Keratinocyte (primary cell): Measurements from ENCODE around the gene TAS2R46.

Experiments
- CTCF ChIP-seq, 3 experiments: IDR thresholded peaks in 1 of 3; conservative IDR thresholded peaks in 1 of 3; optimal IDR thresholded peaks in 1 of 3; 2 replicates in 2 of 3; 3 replicates in 1 of 3; pipeline versions ENCODE3 to v1.5.1; 2011; ENCODE audit warnings: low read length in 3 of 3, mild to moderate bottlenecking in 3 of 3, moderate library complexity in 2 of 3, control low read depth in 1 of 3, inconsistent platforms in 1 of 3; ENCODE audit not compliant: insufficient read depth in 2 of 3; ENCODE audit errors: extremely low read depth in 1 of 3
- EZH2 ChIP-seq: IDR thresholded peaks from one replicate; pipeline ENCODE4 v1.6.1; 2012; ENCODE audit warnings: inconsistent platforms, mild to moderate bottlenecking, low read length, moderate library complexity

GRCh38 chr12:11085419-11085818, 23.3 kb upstream of the TAS2R46 start:
- no peak for TF ChIP-seq CTCF (optimal IDR thresholded peaks at IDR 0.05 in 1 of 3, IDR thresholded peaks at IDR 0.05 in 1 of 3, conservative IDR thresholded peaks at IDR 0.05 in 1 of 3; ENCODE audit: extremely low read depth in 1 of 3, insufficient read depth in 2 of 3, low read length in 3 of 3)
- TF ChIP-seq EZH2: no peak
